GM12878 (cell line): Measurements from ENCODE around the gene SCN5A. TPM values are rescaled to one million over a fixed set of nuclear protein-coding genes. Genes with fewer than 3 reads are reported as not detected.

Experiments
- ATAC-seq: fragments of 200-7000 bp; cut with Tn5 transposase; 3 replicates; pipeline ENCODE4 v1.9.1; 2020; ENCODE audit warnings: mild to moderate bottlenecking, moderate library complexity
- BruUV-seq: library from RNA; stranded (reverse); fragments of 400-500 nt; replicated peaks from 2 replicates; lab custom pipeline; 2021; lab: Mats Ljungman, UMichigan
- CTCF ChIA-PET: fragments of 300-600 bp; sonication (Branson Sonifier 250); formaldehyde crosslinking; extraction: SDS; loops from one replicate; lab custom pipeline; 2021; ENCODE audit warnings: inconsistent platforms; lab: Yijun Ruan, JAX
- POLR2A ChIA-PET: fragments of 350-600 bp; formaldehyde crosslinking; extraction: SDS; loops from one replicate; lab custom pipeline; 2021; ENCODE audit warnings: inconsistent platforms; lab: Charles Lee
- RAD21 ChIA-PET: fragments of 300-600 bp; sonication (Branson Sonifier 250); formaldehyde crosslinking; loops from one replicate; lab custom pipeline; 2023; ENCODE audit warnings: antibody characterized with exemption; ENCODE audit not compliant: unreplicated experiment; lab: Charles Lee
- SMC1A ChIA-PET: fragments of 300-600 bp; sonication (Branson Sonifier 250); formaldehyde crosslinking; loops from one replicate; lab custom pipeline; 2023; ENCODE audit not compliant: unreplicated experiment, uncharacterized antibody; lab: Charles Lee
- DNase-seq: peaks from one replicate; pipeline ENCODE4 v3.0.0-alpha.2; 2011; ENCODE audit warnings: low read depth, low spot score
- FAIRE-seq: peaks from 3 replicates; lab custom pipeline; 2011; peaks lifted over from hg19 to GRCh38; lab: Jason Lieb, UNC
- H2AFZ ChIP-seq: 2 replicates; pipeline ENCODE4 v1.6.0; 2011; ENCODE audit warnings: low read depth, low read length, control low read depth; ENCODE audit not compliant: control insufficient read depth
- H3K27ac ChIP-seq: 2 replicates; pipeline ENCODE4 v1.5.1; 2011; ENCODE audit warnings: control low read depth; ENCODE audit not compliant: control insufficient read depth, insufficient read depth
- H3K27me3 ChIP-seq, 2 experiments: replicated peaks in 1 of 2; 2 replicates each; pipeline versions ENCODE4 v1.6.0 to v1.6.1; 2011; ENCODE audit warnings: low read length in 1 of 2; ENCODE audit not compliant: control insufficient read depth in 2 of 2, insufficient read depth in 2 of 2
- H3K36me3 ChIP-seq, 2 experiments: 2 replicates each; pipeline ENCODE4 v1.5.1; 2011; ENCODE audit warnings: low read length in 1 of 2; ENCODE audit not compliant: control insufficient read depth in 2 of 2, insufficient read depth in 2 of 2
- H3K4me1 ChIP-seq: 2 replicates; pipeline ENCODE4 v1.6.1; 2011; ENCODE audit warnings: mild to moderate bottlenecking, low read length, moderate library complexity, mixed read lengths; ENCODE audit not compliant: control insufficient read depth, insufficient read depth
- H3K4me2 ChIP-seq: 2 replicates; pipeline ENCODE4 v1.6.0; 2011; ENCODE audit warnings: control low read depth; ENCODE audit not compliant: control insufficient read depth, insufficient read depth
- H3K4me3 ChIP-seq: fragments of 200-600 bp; sonication (generic); 2 replicates; pipeline ENCODE4 v1.5.1; 2016
- H3K79me2 ChIP-seq: 2 replicates; pipeline ENCODE4 v1.6.0; 2011; ENCODE audit warnings: low read length; ENCODE audit not compliant: control insufficient read depth, insufficient read depth
- H3K9ac ChIP-seq: 2 replicates; pipeline ENCODE4 v1.8.0; 2011; ENCODE audit warnings: low read length, control low read depth, mixed read lengths; ENCODE audit not compliant: control insufficient read depth, insufficient read depth
- H3K9me3 ChIP-seq: replicated peaks from 3 replicates; pipeline ENCODE4 v1.5.1; 2011; ENCODE audit warnings: mild to moderate bottlenecking, low read length; ENCODE audit not compliant: control insufficient read depth, insufficient read depth
- H4K20me1 ChIP-seq: 2 replicates; pipeline ENCODE4 v1.6.0; 2011; ENCODE audit not compliant: control insufficient read depth, insufficient read depth
- BCL11A ChIP-seq: IDR thresholded peaks from 2 replicates; pipeline ENCODE4 v1.6.1; 2011; ENCODE audit warnings: low read depth, low read length
- BRCA1 ChIP-seq: IDR thresholded peaks from 2 replicates; pipeline ENCODE4 v1.6.1; 2011; ENCODE audit warnings: low read depth, low read length, improper control_type of control experiment
- CHD4 ChIP-seq: fragments of 200-600 bp; sonication (generic); IDR thresholded peaks from 2 replicates; pipeline ENCODE4 v1.6.1; 2016; ENCODE audit warnings: mild to moderate bottlenecking
- KDM1A ChIP-seq: fragments of 200-600 bp; sonication (generic); IDR thresholded peaks from 2 replicates; pipeline ENCODE4 v1.6.1; 2016; ENCODE audit warnings: borderline replicate concordance
- POLR2A ChIP-seq: IDR thresholded peaks from 2 replicates; pipeline ENCODE4 v1.6.1; 2011; ENCODE audit warnings: low read depth, mild to moderate bottlenecking, low read length
- POLR2AphosphoS5 ChIP-seq: IDR thresholded peaks from 2 replicates; pipeline ENCODE4 v1.6.1; 2011; ENCODE audit warnings: mild to moderate bottlenecking, low read length, inconsistent platforms
- PRDM15 ChIP-seq: fragments of 450-650 bp; formaldehyde crosslinking; IDR thresholded peaks from 2 replicates; pipeline ENCODE4 v1.4.0; 2020; ENCODE audit warnings: mild to moderate bottlenecking, moderate library complexity
- SPI1 ChIP-seq: IDR thresholded peaks from 2 replicates; pipeline ENCODE4 v1.6.1; 2011; ENCODE audit warnings: low read depth, mild to moderate bottlenecking, low read length, moderate library complexity, borderline replicate concordance; ENCODE audit not compliant: insufficient read depth
- ZBTB33 ChIP-seq: fragments of 450-650 bp; IDR thresholded peaks from 2 replicates; pipeline ENCODE4 v1.6.1; 2017; ENCODE audit warnings: mild to moderate bottlenecking
- WGBS: methylation state at CpG from one replicate; pipeline ENCODE4 v1.1.6; 2016; ENCODE audit warnings: low lambda C conversion rate; ENCODE audit not compliant: insufficient replicate concordance, insufficient coverage; ENCODE audit errors: missing lambda C conversion rate; 5-methylcytosine and 5-hydroxymethylcytosine counted together
- in situ Hi-C: fragments of 300-500 bp; cut with MboI; formaldehyde crosslinking; loops from 9 replicates; pipeline ENCODE4 v1.14.3; 2018; ENCODE audit warnings: mixed read lengths
- intact Hi-C: fragments of 100-400 bp; cut with micrococcal nuclease; formaldehyde crosslinking; loops from one replicate; pipeline ENCODE4 v1.14.2; 2022; ENCODE audit not compliant: unreplicated experiment
- polyA plus RNA-seq, 11 experiments: library from polyadenylated mRNA; depleted of rRNA in 4 of 11; unstranded in 6 of 11; stranded (reverse) in 5 of 11; fragments of >200 nt; fragmentation: Nextera tagmentation in 4 of 11; fragmentation: Illumina TruSeq in 1 of 11; extraction: Ambion mirVana in 4 of 11; extraction: Trizol in 1 of 11; gene quantifications; 1 replicate in 1 of 11; 2 replicates in 10 of 11; pipeline versions ENCODE4 v1.2.1 to v1.2.3, GENCODE V29; 2011 to 2016; ENCODE audit warnings: inconsistent platforms in 2 of 11, missing spikeins in 2 of 11, low read depth in 1 of 11
- total RNA-seq, 4 experiments: library from RNA; depleted of rRNA in 3 of 4; stranded (reverse); fragments of >200 nt in 3 of 4; fragmentation: Illumina TruSeq in 1 of 4; extraction: Trizol in 1 of 4; gene quantifications; 2 replicates each; pipeline versions ENCODE4 v1.2.1 to v1.2.3, GENCODE V29; 2013 to 2021

SCN5A gene
- total and polyA plus RNA-seq, 10 of the 15 experiments (the other 5 are each of a cell fraction or from before 2014, with no cell fraction given): not detected

DNA sequence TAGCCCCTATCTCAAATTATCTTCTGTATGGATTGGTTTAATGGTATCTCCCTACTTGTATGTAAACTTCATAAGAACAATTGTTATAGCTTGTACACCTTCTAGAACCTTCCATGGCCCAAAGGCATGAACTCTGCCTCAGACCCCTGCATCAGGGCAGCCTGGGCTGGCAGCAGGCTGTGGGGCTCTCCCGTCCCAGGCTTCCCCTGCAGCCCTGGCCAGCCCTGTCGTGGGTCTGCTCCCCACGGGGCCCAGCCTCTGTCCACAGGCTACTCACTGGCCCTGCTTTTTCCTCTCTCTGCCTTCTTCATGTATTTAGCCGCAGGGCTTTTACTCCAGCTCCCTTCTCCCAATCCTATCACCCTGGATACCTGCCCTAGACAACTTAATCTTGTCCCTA, 4.4 kb downstream of the SCN5A start:
- CTCF ChIA-PET: interaction anchor here (2.9 kb wide), 1 partner anchor 124 kb away, joined by 19 read pairs; no protein-coding TSS in a partner anchor

More for the DNA sequence above, 4.4 kb downstream of the SCN5A start:
- Histone ChIP-seq H3K4me2 (no peak overlapping the region), H4K20me1 (no peaks in the 10 kb centered on the region), H3K27me3 (peaks cover 5 to 8% of the 10 kb centered on the region in 2 experiments; a peak in 3 of 4 replicates), H3K9ac (no peak overlapping the region), H3K79me2 (no peaks in the 10 kb centered on the region), H3K27ac (no peak overlapping the region), H3K36me3 (no peaks in the 10 kb centered on the region), H3K4me3 (no peak overlapping the region), H2AFZ (no peak overlapping the region), H3K9me3 (no peaks in the 10 kb centered on the region), H3K4me1 (no peaks in the 10 kb centered on the region; the same call in 1 of the 2 replicates)
- ChIA-PET SMC1A (no interaction called here), POLR2A (no interaction called here), RAD21 (no interaction called here)
- TF ChIP-seq CHD4 (no peak), BCL11A (no peak), POLR2AphosphoS5 (no peak), POLR2A (no peak), ZBTB33 (no peak), BRCA1 (no peak), KDM1A (no peak), SPI1 (no peak), PRDM15 (CRISPR knock-in tag) (no peak)
- in situ Hi-C loops: loop anchor here (5.0 kb wide), 1 partner anchor 123 kb away; no protein-coding TSS in a partner anchor
- DNase-seq (no peak), FAIRE-seq (no peak), ATAC-seq (no peak)
- WGBS: 22% methylated on average over 4 of the region's 4 CpGs
- intact Hi-C loops: loop anchor here (5.0 kb wide), 1 partner anchor 387 kb away; no protein-coding TSS in a partner anchor
- BruUV-seq: no TSS peak
